RWPE1 (cell line): ENCODE measurements around the gene SRSF11.

Source experiments
- CTCF ChIA-PET: fragments of 350-600 bp; sonication (Branson Sonifier 250); formaldehyde crosslinking; extraction: SDS; loops from one replicate; lab custom pipeline; 2021; lab: Yijun Ruan, JAX
- POLR2A ChIA-PET: fragments of 400-600 bp; formaldehyde crosslinking; extraction: SDS; loops from one replicate; lab custom pipeline; 2020; ENCODE audit warnings: antibody characterized with exemption; ENCODE audit not compliant: low non-redundant PET; lab: Yijun Ruan, JAX
- DNase-seq: peaks from one replicate; pipeline ENCODE4 v3.0.0; 2012; ENCODE audit warnings: low spot score
- H3K27ac ChIP-seq: fragments of 450-650 bp; 2 replicates; pipeline ENCODE4 v1.5.1; 2017
- TF ChIP-seq, protein P1 (sequence below): fragments of 450-650 bp; conservative IDR thresholded peaks from 2 replicates; pipeline ENCODE4 v1.5.1; 2017; ENCODE audit warnings: low read depth, mild to moderate bottlenecking

The SRSF11 gene

GRCh38 chr1:70231475-70231874 lies 10.3 kb downstream of the SRSF11 start:
- CTCF ChIA-PET, result no interaction called here
- DNase-seq, result no peak
- no peak overlapping the region for H3K27ac ChIP-seq
- TF ChIP-seq, protein P1, sequence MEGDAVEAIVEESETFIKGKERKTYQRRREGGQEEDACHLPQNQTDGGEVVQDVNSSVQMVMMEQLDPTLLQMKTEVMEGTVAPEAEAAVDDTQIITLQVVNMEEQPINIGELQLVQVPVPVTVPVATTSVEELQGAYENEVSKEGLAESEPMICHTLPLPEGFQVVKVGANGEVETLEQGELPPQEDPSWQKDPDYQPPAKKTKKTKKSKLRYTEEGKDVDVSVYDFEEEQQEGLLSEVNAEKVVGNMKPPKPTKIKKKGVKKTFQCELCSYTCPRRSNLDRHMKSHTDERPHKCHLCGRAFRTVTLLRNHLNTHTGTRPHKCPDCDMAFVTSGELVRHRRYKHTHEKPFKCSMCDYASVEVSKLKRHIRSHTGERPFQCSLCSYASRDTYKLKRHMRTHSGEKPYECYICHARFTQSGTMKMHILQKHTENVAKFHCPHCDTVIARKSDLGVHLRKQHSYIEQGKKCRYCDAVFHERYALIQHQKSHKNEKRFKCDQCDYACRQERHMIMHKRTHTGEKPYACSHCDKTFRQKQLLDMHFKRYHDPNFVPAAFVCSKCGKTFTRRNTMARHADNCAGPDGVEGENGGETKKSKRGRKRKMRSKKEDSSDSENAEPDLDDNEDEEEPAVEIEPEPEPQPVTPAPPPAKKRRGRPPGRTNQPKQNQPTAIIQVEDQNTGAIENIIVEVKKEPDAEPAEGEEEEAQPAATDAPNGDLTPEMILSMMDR, result no peak
- POLR2A ChIA-PET, result no interaction called here

GRCh38 chr1:70234733-70235132 lies 13.6 kb downstream of the SRSF11 start:
- TF ChIP-seq, protein P1, result no peak
- ChIA-PET POLR2A (no interaction called here), CTCF (no interaction called here)
- no peak overlapping the region for H3K27ac ChIP-seq
- peak; percentile 25 for DNase-seq

- TF ChIP-seq, protein P1, result no peak
- POLR2A ChIA-PET, result no interaction called here
- DNase-seq, result no peak
- H3K27ac ChIP-seq, result no peak overlapping the region
- CTCF ChIA-PET, result no interaction called here
These were observed 18.8 kb downstream of the SRSF11 start for GRCh38 chr1:70239940-70240339.

DNA sequence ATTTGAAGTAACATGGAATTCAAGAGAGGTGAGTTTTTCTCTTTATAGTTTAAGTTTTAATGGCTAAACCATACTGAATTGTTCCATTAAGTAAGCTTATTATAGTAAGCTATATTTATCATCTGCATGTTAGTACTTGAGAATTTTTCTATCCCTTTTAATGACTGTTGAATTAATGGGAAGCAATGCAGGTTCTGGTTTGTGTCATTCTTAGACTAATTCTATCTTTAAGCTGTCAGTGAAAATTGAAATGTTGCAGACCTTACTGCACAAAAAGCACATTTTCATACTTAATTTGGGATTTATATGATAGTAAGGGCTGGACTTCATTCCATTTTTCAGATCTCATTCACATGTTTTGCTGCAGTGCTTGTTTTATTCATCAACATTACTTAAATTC lies 25.9 kb downstream of the SRSF11 start:
- CTCF ChIA-PET, result no interaction called here
- POLR2A ChIA-PET, result no interaction called here
- no peak overlapping the region for H3K27ac ChIP-seq
- TF ChIP-seq, protein P1, result no peak
- no peak for DNase-seq

DNA sequence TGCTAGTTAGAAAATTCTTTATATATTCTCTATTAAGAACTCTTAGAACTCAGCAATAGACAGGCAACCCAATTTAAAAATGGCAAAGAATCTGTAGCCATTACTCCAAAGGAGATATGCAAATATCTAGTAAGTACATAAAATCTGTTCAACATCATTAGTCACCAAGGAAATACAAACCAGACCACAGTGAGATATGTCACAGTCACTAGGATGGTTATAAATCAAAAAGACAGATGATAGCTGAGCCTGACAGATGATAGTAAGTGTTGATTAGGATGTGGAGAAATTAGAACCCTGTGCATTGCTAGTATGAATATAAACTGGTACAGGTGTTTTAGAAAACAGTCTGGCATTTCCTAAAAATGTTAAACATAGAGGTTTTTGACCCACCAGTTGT lies 26.6 kb downstream of the SRSF11 start:
- DNase-seq, result no peak
- POLR2A ChIA-PET, result no interaction called here
- CTCF ChIA-PET, result no interaction called here
- TF ChIP-seq, protein P1, result no peak
- no peak overlapping the region for H3K27ac ChIP-seq

DNA sequence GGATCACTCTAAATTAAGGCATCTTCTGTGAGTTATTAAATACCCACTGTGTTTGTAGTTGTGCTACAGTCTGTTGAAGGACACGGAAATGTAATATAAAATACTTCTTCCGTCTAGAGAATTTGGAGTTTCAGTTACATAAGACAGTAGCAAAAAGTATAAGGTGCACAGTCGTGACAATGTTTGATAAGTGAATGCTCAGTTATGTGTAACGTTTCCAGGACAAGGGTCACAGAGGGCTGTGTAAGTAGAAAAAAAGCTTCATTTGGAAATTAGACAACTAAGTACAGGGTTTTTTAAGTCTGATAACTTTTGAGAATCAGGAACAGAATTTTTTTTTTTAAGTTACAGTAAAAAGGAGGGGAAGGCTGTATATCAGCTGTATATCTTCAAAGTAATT lies 27.5 kb downstream of the SRSF11 start:
- DNase-seq, result no peak
- TF ChIP-seq, protein P1, result no peak
- ChIA-PET CTCF (no interaction called here), POLR2A (no interaction called here)
- H3K27ac ChIP-seq, result no peak overlapping the region

DNA sequence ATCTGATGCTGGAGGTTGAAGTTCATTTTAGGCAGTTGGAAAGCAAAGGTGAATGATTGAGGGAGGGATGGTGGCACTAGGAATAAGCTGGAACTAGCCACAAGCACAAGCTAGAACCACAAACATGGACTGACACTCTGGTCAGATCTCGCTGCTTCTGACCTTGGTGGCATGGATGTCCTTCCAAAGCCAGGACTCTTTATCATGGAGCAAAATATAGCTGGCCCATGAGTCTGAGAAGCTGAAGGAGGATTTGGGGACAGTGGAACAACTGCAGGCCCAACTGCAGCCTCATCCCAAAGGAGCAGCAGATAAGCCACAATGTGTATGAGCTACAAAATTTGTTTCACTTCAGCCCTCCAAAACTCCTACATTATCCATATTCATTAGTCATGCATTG lies 35.5 kb downstream of the SRSF11 start:
- TF ChIP-seq, protein P1, result no peak
- H3K27ac ChIP-seq, result no peak overlapping the region
- no peak for DNase-seq
- POLR2A ChIA-PET, result no interaction called here
- CTCF ChIA-PET, result no interaction called here
